ENCODE measurements around the gene LPAR6.

LPAR6 gene

GRCh38 chr13:48411841-48412531 lies 927 bp downstream of the LPAR6 start:
- DNase-seq = no peak

- no peak for DNase-seq
Measured at GRCh38 chr13:48411147-48411794, 1.6 kb downstream of the LPAR6 start.

GRCh38 chr13:48410199-48410598 lies 2.7 kb downstream of the LPAR6 start:
- no peak for DNase-seq

- no peak for DNase-seq
Measured at GRCh38 chr13:48405875-48406274, 7.0 kb downstream of the LPAR6 start.

GRCh38 chr13:48404952-48405351 lies 8.0 kb downstream of the LPAR6 start:
- DNase-seq = no peak

GRCh38 chr13:48403913-48404312 lies 9.0 kb downstream of the LPAR6 start:
- no peak for DNase-seq

- DNase-seq = no peak
Measured at GRCh38 chr13:48403151-48403631, 9.7 kb downstream of the LPAR6 start.

GRCh38 chr13:48402325-48402932 lies 10.5 kb downstream of the LPAR6 start:
- no peak for DNase-seq

- DNase-seq = no peak
Measured at GRCh38 chr13:48401480-48401879, 11.4 kb downstream of the LPAR6 start.

- DNase-seq = no peak
Measured at GRCh38 chr13:48400850-48401291, 12.0 kb downstream of the LPAR6 start.

- DNase-seq = no peak
Measured at GRCh38 chr13:48400090-48400694, 12.7 kb downstream of the LPAR6 start.

GRCh38 chr13:48398450-48399095 lies 14.3 kb downstream of the LPAR6 start:
- no peak for DNase-seq

- DNase-seq = no peak
Measured at GRCh38 chr13:48397744-48398143, 15.2 kb downstream of the LPAR6 start.

GRCh38 chr13:48393698-48394085 lies 19.2 kb downstream of the LPAR6 start:
- no peak for DNase-seq

GRCh38 chr13:48393030-48393697 lies 19.7 kb downstream of the LPAR6 start:
- no peak for DNase-seq

GRCh38 chr13:48391257-48391656 lies 21.7 kb downstream of the LPAR6 start:
- DNase-seq = no peak

GRCh38 chr13:48386816-48387215 lies 26.1 kb downstream of the LPAR6 start:
- DNase-seq = no peak

GRCh38 chr13:48383384-48383783 lies 29.5 kb downstream of the LPAR6 start:
- DNase-seq = no peak

GRCh38 chr13:48380581-48380980 lies 32.3 kb downstream of the LPAR6 start:
- no peak for DNase-seq

- DNase-seq = no peak
Measured at GRCh38 chr13:48377857-48378256, 35.1 kb downstream of the LPAR6 start.

- no peak for DNase-seq
Measured at GRCh38 chr13:48370815-48371214, 42.1 kb downstream of the LPAR6 start.

- DNase-seq = no peak
Measured at GRCh38 chr13:48369988-48370387, 42.9 kb downstream of the LPAR6 start.
